Trophoblast cell (in vitro differentiated cells and primary cell): ENCODE results near the gene ADGRF3.
"Not testable (repeated sequence)": the region's sequence is repeated elsewhere in the genome, so short reads cannot be mapped to it uniquely, and the experiment has no call there.

Source experiments
- DNase-seq, 2 donors: peaks; one replicate each; pipeline ENCODE4 v3.0.0-alpha.2; 2016
- H2AFZ ChIP-seq: 2 replicates; pipeline ENCODE4 v1.6.1; 2013; ENCODE audit warnings: low read length, moderate library complexity, mild to moderate bottlenecking; ENCODE audit not compliant: insufficient read depth, poor library complexity
- H2AK5ac ChIP-seq: 2 replicates; pipeline ENCODE4 v1.6.1; 2013; ENCODE audit warnings: mild to moderate bottlenecking, low read length
- H2BK120ac ChIP-seq: 2 replicates; pipeline ENCODE4 v1.6.1; 2013; ENCODE audit warnings: low read length, mild to moderate bottlenecking, moderate library complexity; ENCODE audit not compliant: insufficient read depth, poor library complexity
- H2BK12ac ChIP-seq: 2 replicates; pipeline ENCODE4 v1.6.1; 2013; ENCODE audit warnings: mild to moderate bottlenecking, low read length, moderate library complexity
- H2BK5ac ChIP-seq: 2 replicates; pipeline ENCODE4 v1.6.1; 2013; ENCODE audit warnings: low read length, low read depth, moderate library complexity, mild to moderate bottlenecking; ENCODE audit not compliant: poor library complexity
- H3K14ac ChIP-seq: 2 replicates; pipeline ENCODE4 v1.6.1; 2013; ENCODE audit warnings: mild to moderate bottlenecking, low read length
- H3K18ac ChIP-seq: 2 replicates; pipeline ENCODE4 v1.6.1; 2013; ENCODE audit warnings: mild to moderate bottlenecking, low read length
- H3K23ac ChIP-seq: 2 replicates; pipeline ENCODE4 v1.6.1; 2013; ENCODE audit warnings: low read length
- H3K27ac ChIP-seq: 2 replicates; pipeline ENCODE4 v1.5.1; 2013; ENCODE audit warnings: low read depth, mild to moderate bottlenecking, inconsistent platforms, low read length, moderate library complexity
- H3K27me3 ChIP-seq: 2 replicates; pipeline ENCODE4 v1.6.1; 2013; ENCODE audit warnings: inconsistent platforms, mild to moderate bottlenecking, low read length, moderate library complexity; ENCODE audit not compliant: insufficient read depth
- H3K36me3 ChIP-seq, 2 experiments: 1 replicate in 1 of 2; 2 replicates in 1 of 2; pipeline ENCODE4 v1.6.1; 2013; ENCODE audit warnings: low read length in 2 of 2, mild to moderate bottlenecking in 2 of 2, moderate library complexity in 1 of 2; ENCODE audit not compliant: insufficient read depth in 2 of 2, control insufficient read depth in 1 of 2
- H3K4ac ChIP-seq: 2 replicates; pipeline ENCODE4 v1.6.1; 2013; ENCODE audit warnings: low read depth, mild to moderate bottlenecking, low read length, moderate library complexity
- H3K4me1 ChIP-seq, 2 experiments: 1 replicate in 1 of 2; 2 replicates in 1 of 2; pipeline ENCODE4 v1.6.1; 2013; ENCODE audit warnings: low read length in 2 of 2, mild to moderate bottlenecking in 2 of 2, moderate library complexity in 1 of 2; ENCODE audit not compliant: insufficient read depth in 2 of 2, control insufficient read depth in 1 of 2
- H3K4me2 ChIP-seq: 2 replicates; pipeline ENCODE4 v1.6.1; 2013; ENCODE audit warnings: inconsistent platforms, mild to moderate bottlenecking, low read length, moderate library complexity
- H3K4me3 ChIP-seq: 2 replicates; pipeline ENCODE4 v1.5.1; 2013; ENCODE audit warnings: mild to moderate bottlenecking, low read depth, low read length, inconsistent platforms
- H3K79me1 ChIP-seq: one replicate; pipeline ENCODE4 v1.6.1; 2013; ENCODE audit warnings: low read length
- H3K79me2 ChIP-seq: 2 replicates; pipeline ENCODE4 v1.6.1; 2013; ENCODE audit warnings: low read length, mild to moderate bottlenecking; ENCODE audit not compliant: control insufficient read depth, insufficient read depth, poor library complexity
- H3K9ac ChIP-seq: 2 replicates; pipeline ENCODE4 v1.6.1; 2013; ENCODE audit warnings: mild to moderate bottlenecking, low read length
- H3K9me3 ChIP-seq: 2 replicates; pipeline ENCODE4 v1.6.1; 2013; ENCODE audit warnings: low read depth, mild to moderate bottlenecking, control low read depth, inconsistent platforms, low read length; ENCODE audit not compliant: insufficient read depth
- H4K12ac ChIP-seq: 2 replicates; pipeline ENCODE4 v1.6.1; 2013; ENCODE audit warnings: low read depth, mild to moderate bottlenecking, low read length, moderate library complexity
- H4K8ac ChIP-seq: 2 replicates; pipeline ENCODE4 v1.6.1; 2013; ENCODE audit warnings: low read depth, mild to moderate bottlenecking, low read length, moderate library complexity
- H4K91ac ChIP-seq: one replicate; pipeline ENCODE4 v1.6.1; 2013; ENCODE audit warnings: low read depth, mild to moderate bottlenecking, low read length, moderate library complexity
- whole genome bisulfite sequencing: extraction: QIAGEN DNeasy Blood & Tissue Kit; methylation state at CpG from one replicate; pipeline ENCODE4 v1.1.7; 2013; ENCODE audit warnings: missing lambda C conversion rate; ENCODE audit not compliant: insufficient read length, insufficient coverage; ENCODE audit errors: extremely low coverage; 5-methylcytosine and 5-hydroxymethylcytosine counted together

Gene ADGRF3

GRCh38 chr2:26331321-26331720 lies 15.3 kb downstream of the ADGRF3 start:
- not testable (repeated sequence) for H4K91ac ChIP-seq, H3K9me3 ChIP-seq, H3K4me2 ChIP-seq, H3K79me2 ChIP-seq, H3K36me3 ChIP-seq, H3K27me3 ChIP-seq, H3K79me1 ChIP-seq, H2BK5ac ChIP-seq, H2BK12ac ChIP-seq, H3K4me3 ChIP-seq, H3K18ac ChIP-seq, H2AK5ac ChIP-seq, H3K4me1 ChIP-seq, H3K14ac ChIP-seq, H3K9ac ChIP-seq, H4K8ac ChIP-seq, H4K12ac ChIP-seq, H3K4ac ChIP-seq, H2BK120ac ChIP-seq, H3K27ac ChIP-seq, H2AFZ ChIP-seq, H3K23ac ChIP-seq
- DNase-seq: peak; percentile 39 to 42
- WGBS: no CpG with 5 or more reads among the region's 8 CpGs

GRCh38 chr2:26330604-26331003 lies 16.0 kb downstream of the ADGRF3 start:
- Histone ChIP-seq H2AFZ (no peak overlapping the region), H2AK5ac (no peak overlapping the region), H4K12ac (no peak overlapping the region), H3K18ac (no peak overlapping the region), H3K14ac (no peak overlapping the region), H4K8ac (no peak overlapping the region), H3K27me3 (no peaks in the 10 kb centered on the region), H3K27ac (no peak overlapping the region), H3K9me3 (no peaks in the 10 kb centered on the region), H3K79me1 (no peaks in the 10 kb centered on the region), H3K36me3 (no peaks in the 10 kb centered on the region), H3K79me2 (no peaks in the 10 kb centered on the region), H2BK12ac (no peak overlapping the region), H3K4me3 (no peak overlapping the region), H3K4ac (no peak overlapping the region), H2BK120ac (no peak overlapping the region), H3K23ac (no peak overlapping the region), H3K4me1 (no peaks in the 10 kb centered on the region), H4K91ac (no peak overlapping the region), H2BK5ac (no peak overlapping the region), H3K9ac (no peak overlapping the region), H3K4me2 (no peak overlapping the region)
- WGBS: no CpG with 5 or more reads among the region's 3 CpGs
- peak in 1 of 2 donors; percentile 8 for DNase-seq

- no peaks in the 10 kb centered on the region for H3K9me3 ChIP-seq
Measured at GRCh38 chr2:26330114-26330549, 16.5 kb downstream of the ADGRF3 start.

GRCh38 chr2:26329083-26329482 lies 17.5 kb downstream of the ADGRF3 start:
- H2AK5ac ChIP-seq: not testable (repeated sequence)

More at GRCh38 chr2:26330114-26330549, 16.5 kb downstream of the ADGRF3 start:
- Histone ChIP-seq H3K36me3 (no peaks in the 10 kb centered on the region), H3K23ac (no peak overlapping the region), H3K18ac (no peak overlapping the region), H2AFZ (no peak overlapping the region), H2BK5ac (no peak overlapping the region), H3K79me1 (no peaks in the 10 kb centered on the region), H3K4me1 (no peaks in the 10 kb centered on the region), H3K79me2 (no peaks in the 10 kb centered on the region), H3K27me3 (no peaks in the 10 kb centered on the region), H3K9ac (no peak overlapping the region), H2AK5ac (no peak overlapping the region), H4K12ac (no peak overlapping the region), H3K4ac (no peak overlapping the region), H2BK120ac (no peak overlapping the region), H4K91ac (no peak overlapping the region), H3K4me2 (no peak overlapping the region), H2BK12ac (no peak overlapping the region), H3K27ac (no peak overlapping the region), H4K8ac (no peak overlapping the region), H3K14ac (no peak overlapping the region), H3K4me3 (no peak overlapping the region)
- WGBS: no CpG with 5 or more reads among the region's 7 CpGs
- peak; percentile 87 to 94 for DNase-seq

More at GRCh38 chr2:26329083-26329482, 17.5 kb downstream of the ADGRF3 start:
- not testable (repeated sequence) for H3K9ac ChIP-seq, H3K18ac ChIP-seq, H3K4ac ChIP-seq, H3K36me3 ChIP-seq, DNase-seq, H3K27ac ChIP-seq, H3K14ac ChIP-seq, H4K8ac ChIP-seq, H3K23ac ChIP-seq, H3K79me1 ChIP-seq, H3K4me2 ChIP-seq, H4K91ac ChIP-seq, H2AFZ ChIP-seq, H2BK5ac ChIP-seq, H3K79me2 ChIP-seq, H3K4me1 ChIP-seq, H3K27me3 ChIP-seq, H4K12ac ChIP-seq, H2BK12ac ChIP-seq, H2BK120ac ChIP-seq, H3K9me3 ChIP-seq, H3K4me3 ChIP-seq
- WGBS: no CpG with 5 or more reads among the region's 4 CpGs
